ENCODE data around the gene PLSCR1. TPM values are rescaled to one million over a fixed set of nuclear protein-coding genes. Genes with fewer than 3 reads are reported as not detected.

The PLSCR1 gene
- polyA plus RNA-seq, 3 donors, result 34.3 to 99.6 (median 91.5) TPM

- WGBS, 3 donors, result 67 to 91% (median 79%) methylated on average over 7 of the region's 7 CpGs
- no peak overlapping the region for H3K27ac ChIP-seq (ENCODE audit: low read depth, low read length)
Measured at GRCh38 chr3:146554151-146554760, 9.8 kb upstream of the PLSCR1 start.

GRCh38 chr3:146550743-146551510 is 6.5 kb upstream of the PLSCR1 start:
- WGBS, 3 donors, result 89 to 92% (median 91%) methylated on average over 5 of the region's 5 CpGs
- H3K27ac ChIP-seq (ENCODE audit: low read depth, low read length), result no peak overlapping the region

GRCh38 chr3:146550070-146550615 is 5.7 kb upstream of the PLSCR1 start:
- no peak overlapping the region for H3K27ac ChIP-seq (ENCODE audit: low read depth, low read length)

- H3K27ac ChIP-seq (ENCODE audit: low read depth, low read length), result no peak overlapping the region
Measured at GRCh38 chr3:146547235-146547835, 2.9 kb upstream of the PLSCR1 start.

- 53 to 94% (median 94%) methylated on average over 1 of the region's 1 CpG for WGBS, 3 donors
- H3K27ac ChIP-seq (ENCODE audit: low read depth, low read length), result peak overlapping the region; percentile 41
Measured at GRCh38 chr3:146546366-146546965, 2.1 kb upstream of the PLSCR1 start.

GRCh38 chr3:146544929-146545528 is 622 bp upstream of the PLSCR1 start:
- H3K27ac ChIP-seq (ENCODE audit: low read depth, low read length), result peak overlapping the region; percentile 99
- WGBS, 3 donors, result 49 to 53% (median 51%) methylated on average over 8 of the region's 8 CpGs

- WGBS, 3 donors, result 6 to 7% (median 6%) methylated on average over 10 of the region's 10 CpGs
- H3K27ac ChIP-seq (ENCODE audit: low read depth, low read length), result peak overlapping the region; percentile 99
Measured at GRCh38 chr3:146543461-146544001, 876 bp downstream of the PLSCR1 start.

GRCh38 chr3:146542978-146543377 is 1.4 kb downstream of the PLSCR1 start:
- H3K27ac ChIP-seq (ENCODE audit: low read depth, low read length), result no peak overlapping the region
- 17 to 22% (median 18%) methylated on average over 2 of the region's 2 CpGs for WGBS, 3 donors

GRCh38 chr3:146542179-146542578 is 2.2 kb downstream of the PLSCR1 start:
- 36 to 46% (median 41%) methylated on average over 2 of the region's 2 CpGs for WGBS, 3 donors
- H3K27ac ChIP-seq (ENCODE audit: low read depth, low read length), result peak overlapping the region; percentile 72

GRCh38 chr3:146540978-146541377 is 3.4 kb downstream of the PLSCR1 start:
- no peak overlapping the region for H3K27ac ChIP-seq (ENCODE audit: low read depth, low read length)

GRCh38 chr3:146540236-146540635 is 4.2 kb downstream of the PLSCR1 start:
- 6 to 33% (median 10%) methylated on average over 1 of the region's 1 CpG for WGBS, 3 donors
- H3K27ac ChIP-seq (ENCODE audit: low read depth, low read length), result no peak overlapping the region

More at GRCh38 chr3:146540978-146541377, 3.4 kb downstream of the PLSCR1 start:
- 61 to 76% (median 71%) methylated on average over 1 of the region's 1 CpG for WGBS, 3 donors

- WGBS, 3 donors, result 41 to 75% (median 55%) methylated on average over 3 of the region's 3 CpGs
- H3K27ac ChIP-seq (ENCODE audit: low read depth, low read length), result no peak overlapping the region
Measured at GRCh38 chr3:146539315-146539714, 5.1 kb downstream of the PLSCR1 start.

- WGBS, 3 donors, result 77 to 81% (median 79%) methylated on average over 3 of the region's 3 CpGs
- no peak overlapping the region for H3K27ac ChIP-seq (ENCODE audit: low read depth, low read length)
Measured at GRCh38 chr3:146537603-146538002, 6.8 kb downstream of the PLSCR1 start.

- no peak overlapping the region for H3K27ac ChIP-seq (ENCODE audit: low read depth, low read length)
Measured at GRCh38 chr3:146536681-146537080, 7.7 kb downstream of the PLSCR1 start.

GRCh38 chr3:146532406-146532805 is 12.0 kb downstream of the PLSCR1 start:
- WGBS, 3 donors, result 53 to 77% (median 65%) methylated on average over 2 of the region's 2 CpGs
- no peak overlapping the region for H3K27ac ChIP-seq (ENCODE audit: low read depth, low read length)

GRCh38 chr3:146530609-146531008 is 13.8 kb downstream of the PLSCR1 start:
- 55 to 78% (median 63%) methylated on average over 2 of the region's 2 CpGs for WGBS, 3 donors

GRCh38 chr3:146529021-146529420 is 15.4 kb downstream of the PLSCR1 start:
- WGBS, 3 donors, result 59 to 70% (median 67%) methylated on average over 2 of the region's 2 CpGs
- no peak overlapping the region for H3K27ac ChIP-seq (ENCODE audit: low read depth, low read length)

More at GRCh38 chr3:146530609-146531008, 13.8 kb downstream of the PLSCR1 start:
- no peak overlapping the region for H3K27ac ChIP-seq (ENCODE audit: low read depth, low read length)

- WGBS, 3 donors, result 49 to 76% (median 51%) methylated on average over 2 of the region's 2 CpGs
- H3K27ac ChIP-seq (ENCODE audit: low read depth, low read length), result no peak overlapping the region
Measured at GRCh38 chr3:146524961-146525360, 19.4 kb downstream of the PLSCR1 start.

Data from adipose tissue (tissue), 3 donors.